HepG2 (cell line): ENCODE results near the gene TRIM34. TPM values are rescaled to one million over a fixed set of nuclear protein-coding genes. Genes with fewer than 3 reads are reported as not detected.

ENCODE experiments used
- ATAC-seq: fragments of 200-7000 bp; cut with Tn5 transposase; 3 replicates; pipeline ENCODE4 v1.9.1; 2020; ENCODE audit warnings: mild to moderate bottlenecking, moderate library complexity
- BruUV-seq: library from RNA; stranded (reverse); fragments of 400-500 nt; replicated peaks from 2 replicates; lab custom pipeline; 2021; lab: Mats Ljungman, UMichigan
- CTCF ChIA-PET: fragments of 300-600 bp; formaldehyde crosslinking; extraction: SDS; loops from one replicate; lab custom pipeline; 2021; ENCODE audit warnings: low total read pairs, inconsistent platforms, low intra/inter-chr PET ratio; lab: Yijun Ruan, JAX
- POLR2A ChIA-PET: fragments of 350-600 bp; sonication (Branson Sonifier 250); formaldehyde crosslinking; loops from one replicate; lab custom pipeline; 2020; ENCODE audit warnings: antibody characterized with exemption, inconsistent platforms; lab: Yijun Ruan, JAX
- DNase-seq: peaks from one replicate; pipeline ENCODE4 v3.0.0-alpha.2; 2015; ENCODE audit warnings: low spot score
- FAIRE-seq: peaks from 3 replicates; lab custom pipeline; 2011; peaks lifted over from hg19 to GRCh38; lab: Jason Lieb, UNC
- H2AFZ ChIP-seq: one replicate; pipeline ENCODE4 v1.6.1; 2011; ENCODE audit warnings: low read length, inconsistent platforms
- H3K27ac ChIP-seq: fragments of 300-600 bp; 3 replicates; pipeline ENCODE4 v1.8.0; 2011; ENCODE audit warnings: mixed run types, mild to moderate bottlenecking, mixed read lengths, low read length, inconsistent platforms; ENCODE audit not compliant: insufficient read depth; ENCODE audit errors: extremely low read length
- H3K27me3 ChIP-seq, 2 experiments: fragments of 200-600 bp in 1 of 2; 2 replicates in 1 of 2; 3 replicates in 1 of 2; pipeline versions ENCODE4 v1.6.0 to v1.8.0; 2011; ENCODE audit warnings: low read length in 2 of 2, mild to moderate bottlenecking in 2 of 2, moderate library complexity in 2 of 2, inconsistent platforms in 1 of 2; ENCODE audit not compliant: insufficient read depth in 2 of 2, control insufficient read depth in 1 of 2
- H3K36me3 ChIP-seq, 2 experiments: fragments of 200-600 bp in 1 of 2; replicated peaks in 1 of 2; 2 replicates in 1 of 2; 3 replicates in 1 of 2; pipeline versions ENCODE4 v1.5.1 to v1.8.0; 2011; ENCODE audit warnings: low read length in 2 of 2, inconsistent platforms in 1 of 2; ENCODE audit not compliant: insufficient read depth in 2 of 2, control insufficient read depth in 1 of 2
- H3K4me1 ChIP-seq: 2 replicates; pipeline ENCODE4 v1.5.1; 2012; ENCODE audit warnings: low read length, inconsistent platforms; ENCODE audit not compliant: insufficient read depth
- H3K4me2 ChIP-seq: 2 replicates; pipeline ENCODE4 v1.6.0; 2011; ENCODE audit warnings: low read depth, low read length, inconsistent platforms
- H3K4me3 ChIP-seq, 3 experiments: fragments of 200-600 bp in 1 of 3; sonication (generic), shearing (Covaris generic) in 1 of 3; replicated peaks in 1 of 3; 2 replicates each; pipeline ENCODE4 v1.5.1; 2011 to 2016; ENCODE audit warnings: low read length in 3 of 3, inconsistent platforms in 2 of 3, low read depth in 2 of 3, mild to moderate bottlenecking in 2 of 3, control low read depth in 1 of 3, mixed read lengths in 1 of 3; ENCODE audit not compliant: insufficient read depth in 1 of 3
- H3K79me2 ChIP-seq: one replicate; pipeline ENCODE4 v1.6.1; 2011; ENCODE audit warnings: low read length, inconsistent platforms; ENCODE audit not compliant: insufficient read depth
- H3K9ac ChIP-seq: 2 replicates; pipeline ENCODE4 v1.6.0; 2011; ENCODE audit warnings: mild to moderate bottlenecking, low read depth, low read length, inconsistent platforms; ENCODE audit not compliant: insufficient read depth
- H3K9me3 ChIP-seq: 2 replicates; pipeline ENCODE4 v1.5.1; 2012; ENCODE audit warnings: mild to moderate bottlenecking, low read length
- H4K20me1 ChIP-seq: 2 replicates; pipeline ENCODE4 v1.6.0; 2011; ENCODE audit warnings: inconsistent platforms, mild to moderate bottlenecking, low read length, moderate library complexity; ENCODE audit not compliant: insufficient read depth
- AGO2 ChIP-seq: fragments of 200-400 bp; formaldehyde crosslinking; optimal IDR thresholded peaks from 2 replicates; pipeline ENCODE3; 2017; ENCODE audit warnings: mild to moderate bottlenecking, low read depth, low read length, moderate library complexity
- KDM3A ChIP-seq: IDR thresholded peaks from 2 replicates; pipeline ENCODE4 v1.6.1; 2018; ENCODE audit warnings: low read depth, missing compliant biosample characterization
- ZNF354B ChIP-seq: sonication (generic); formaldehyde crosslinking; IDR thresholded peaks from 2 replicates; pipeline ENCODE4 v1.8.0; 2022; ENCODE audit warnings: mild to moderate bottlenecking, missing genetic modification reagents
- ZNF362 ChIP-seq: sonication (generic); formaldehyde crosslinking; IDR thresholded peaks from 2 replicates; pipeline ENCODE4 v1.4.0; 2020; ENCODE audit warnings: missing genetic modification reagents, mild to moderate bottlenecking, borderline replicate concordance
- ZNF576 ChIP-seq: sonication (generic); formaldehyde crosslinking; IDR thresholded peaks from 2 replicates; pipeline ENCODE4 v1.4.0; 2020; ENCODE audit warnings: mild to moderate bottlenecking, missing genetic modification reagents
- ZNF615 ChIP-seq: sonication (generic); formaldehyde crosslinking; IDR thresholded peaks from 2 replicates; pipeline ENCODE4 v1.5.0; 2020; ENCODE audit warnings: mild to moderate bottlenecking, missing genetic modification reagents, borderline replicate concordance
- WGBS: methylation state at CpG from one replicate; pipeline ENCODE4 v1.1.6; 2017; ENCODE audit warnings: low lambda C conversion rate; 5-methylcytosine and 5-hydroxymethylcytosine counted together
- in situ Hi-C: cut with HindIII; loops from 2 replicates; pipeline ENCODE4 v1.10.0; 2017; ENCODE audit warnings: low pct_unique_long_range_greater_than_20kb; ENCODE audit not compliant: extremely low pct_ligation_motif_present
- intact Hi-C: fragments of 100-400 bp; cut with micrococcal nuclease; formaldehyde crosslinking; loops from one replicate; pipeline ENCODE4 v1.10.0; 2022; ENCODE audit not compliant: unreplicated experiment
- polyA plus RNA-seq, 8 experiments: library from polyadenylated mRNA; depleted of rRNA in 3 of 8; stranded (reverse) in 7 of 8; unstranded in 1 of 8; fragments of >200 nt; fragmentation: Illumina TruSeq in 4 of 8; extraction: Trizol in 4 of 8; gene quantifications; 2 replicates each; pipeline versions ENCODE4 v1.2.1 to v1.2.3, GENCODE V29; 2011 to 2016; ENCODE audit warnings: low read depth in 4 of 8, missing spikeins in 1 of 8, mixed read lengths in 1 of 8; ENCODE audit not compliant: insufficient read depth in 1 of 8
- total RNA-seq, 5 experiments: library from RNA; depleted of rRNA; stranded (reverse); fragments of >200 nt; fragmentation: Illumina TruSeq; extraction: Trizol; gene quantifications; 2 replicates each; pipeline ENCODE4 v1.2.3, GENCODE V29; 2016; ENCODE audit warnings: low read depth in 1 of 5
- TF ChIP-seq, protein P1 (sequence below): conservative IDR thresholded peaks from 2 replicates; pipeline ENCODE4 v1.6.1; 2018; ENCODE audit warnings: missing genetic modification reagents
- TF ChIP-seq, protein P2 (sequence below): sonication (generic); formaldehyde crosslinking; IDR thresholded peaks from 2 replicates; pipeline ENCODE4 v1.4.0; 2020; ENCODE audit warnings: mild to moderate bottlenecking, missing genetic modification reagents

Gene TRIM34
- total and polyA plus RNA-seq, 2 of the 13 experiments (the other 11 are each of a cell fraction or from before 2014, with no cell fraction given), result 0.13 to 0.42 TPM

DNA sequence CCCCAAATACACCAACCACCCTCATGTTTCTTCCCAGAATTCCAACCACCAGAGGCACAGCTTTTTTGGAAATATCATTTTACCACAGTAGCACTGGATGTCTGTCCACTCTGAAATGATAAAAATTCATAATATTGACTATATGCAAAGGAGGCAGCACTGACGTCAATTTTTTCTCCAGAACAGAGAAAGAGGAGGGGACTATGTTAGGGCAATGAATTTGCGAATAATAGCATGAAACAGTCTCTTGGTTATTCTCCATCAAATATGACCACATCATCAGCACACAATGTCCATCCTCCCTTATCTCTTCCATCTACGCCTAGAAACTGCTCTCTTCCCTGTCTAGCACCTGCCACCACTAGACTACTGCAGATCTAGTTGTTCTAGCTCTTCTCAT lies 21.3 kb downstream of the TRIM34 start:
- no TSS peak for BruUV-seq
- H3K4me2 ChIP-seq, result no peak overlapping the region
- DNase-seq (no peak), ATAC-seq (no peak), FAIRE-seq (no peak)
- no peaks in the 10 kb centered on the region for H3K4me1 ChIP-seq
- no peaks in the 10 kb centered on the region for H3K27me3 ChIP-seq
- no peak overlapping the region for H2AFZ ChIP-seq
- POLR2A ChIA-PET, result no interaction called here
- H3K36me3 ChIP-seq, result no peaks in the 10 kb centered on the region
- no peaks in the 10 kb centered on the region for H3K9me3 ChIP-seq
- H3K79me2 ChIP-seq, result no peaks in the 10 kb centered on the region
- CTCF ChIA-PET, result no interaction called here
- no peaks in the 10 kb centered on the region for H4K20me1 ChIP-seq
- in situ Hi-C loops, result no loop called here
- H3K4me3 ChIP-seq, result no peak overlapping the region
- TF ChIP-seq ZNF615 (CRISPR knock-in tag), result no peak
- TF ChIP-seq ZNF354B (CRISPR knock-in tag), result no peak
- TF ChIP-seq, protein P1, sequence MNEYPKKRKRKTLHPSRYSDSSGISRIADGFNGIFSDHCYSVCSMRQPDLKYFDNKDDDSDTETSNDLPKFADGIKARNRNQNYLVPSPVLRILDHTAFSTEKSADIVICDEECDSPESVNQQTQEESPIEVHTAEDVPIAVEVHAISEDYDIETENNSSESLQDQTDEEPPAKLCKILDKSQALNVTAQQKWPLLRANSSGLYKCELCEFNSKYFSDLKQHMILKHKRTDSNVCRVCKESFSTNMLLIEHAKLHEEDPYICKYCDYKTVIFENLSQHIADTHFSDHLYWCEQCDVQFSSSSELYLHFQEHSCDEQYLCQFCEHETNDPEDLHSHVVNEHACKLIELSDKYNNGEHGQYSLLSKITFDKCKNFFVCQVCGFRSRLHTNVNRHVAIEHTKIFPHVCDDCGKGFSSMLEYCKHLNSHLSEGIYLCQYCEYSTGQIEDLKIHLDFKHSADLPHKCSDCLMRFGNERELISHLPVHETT (CRISPR knock-in tag), result no peak
- TF ChIP-seq ZNF576, result no peak
- TF ChIP-seq ZNF362 (CRISPR knock-in tag), result no peak
- TF ChIP-seq AGO2, result no peak
- TF ChIP-seq, protein P2, sequence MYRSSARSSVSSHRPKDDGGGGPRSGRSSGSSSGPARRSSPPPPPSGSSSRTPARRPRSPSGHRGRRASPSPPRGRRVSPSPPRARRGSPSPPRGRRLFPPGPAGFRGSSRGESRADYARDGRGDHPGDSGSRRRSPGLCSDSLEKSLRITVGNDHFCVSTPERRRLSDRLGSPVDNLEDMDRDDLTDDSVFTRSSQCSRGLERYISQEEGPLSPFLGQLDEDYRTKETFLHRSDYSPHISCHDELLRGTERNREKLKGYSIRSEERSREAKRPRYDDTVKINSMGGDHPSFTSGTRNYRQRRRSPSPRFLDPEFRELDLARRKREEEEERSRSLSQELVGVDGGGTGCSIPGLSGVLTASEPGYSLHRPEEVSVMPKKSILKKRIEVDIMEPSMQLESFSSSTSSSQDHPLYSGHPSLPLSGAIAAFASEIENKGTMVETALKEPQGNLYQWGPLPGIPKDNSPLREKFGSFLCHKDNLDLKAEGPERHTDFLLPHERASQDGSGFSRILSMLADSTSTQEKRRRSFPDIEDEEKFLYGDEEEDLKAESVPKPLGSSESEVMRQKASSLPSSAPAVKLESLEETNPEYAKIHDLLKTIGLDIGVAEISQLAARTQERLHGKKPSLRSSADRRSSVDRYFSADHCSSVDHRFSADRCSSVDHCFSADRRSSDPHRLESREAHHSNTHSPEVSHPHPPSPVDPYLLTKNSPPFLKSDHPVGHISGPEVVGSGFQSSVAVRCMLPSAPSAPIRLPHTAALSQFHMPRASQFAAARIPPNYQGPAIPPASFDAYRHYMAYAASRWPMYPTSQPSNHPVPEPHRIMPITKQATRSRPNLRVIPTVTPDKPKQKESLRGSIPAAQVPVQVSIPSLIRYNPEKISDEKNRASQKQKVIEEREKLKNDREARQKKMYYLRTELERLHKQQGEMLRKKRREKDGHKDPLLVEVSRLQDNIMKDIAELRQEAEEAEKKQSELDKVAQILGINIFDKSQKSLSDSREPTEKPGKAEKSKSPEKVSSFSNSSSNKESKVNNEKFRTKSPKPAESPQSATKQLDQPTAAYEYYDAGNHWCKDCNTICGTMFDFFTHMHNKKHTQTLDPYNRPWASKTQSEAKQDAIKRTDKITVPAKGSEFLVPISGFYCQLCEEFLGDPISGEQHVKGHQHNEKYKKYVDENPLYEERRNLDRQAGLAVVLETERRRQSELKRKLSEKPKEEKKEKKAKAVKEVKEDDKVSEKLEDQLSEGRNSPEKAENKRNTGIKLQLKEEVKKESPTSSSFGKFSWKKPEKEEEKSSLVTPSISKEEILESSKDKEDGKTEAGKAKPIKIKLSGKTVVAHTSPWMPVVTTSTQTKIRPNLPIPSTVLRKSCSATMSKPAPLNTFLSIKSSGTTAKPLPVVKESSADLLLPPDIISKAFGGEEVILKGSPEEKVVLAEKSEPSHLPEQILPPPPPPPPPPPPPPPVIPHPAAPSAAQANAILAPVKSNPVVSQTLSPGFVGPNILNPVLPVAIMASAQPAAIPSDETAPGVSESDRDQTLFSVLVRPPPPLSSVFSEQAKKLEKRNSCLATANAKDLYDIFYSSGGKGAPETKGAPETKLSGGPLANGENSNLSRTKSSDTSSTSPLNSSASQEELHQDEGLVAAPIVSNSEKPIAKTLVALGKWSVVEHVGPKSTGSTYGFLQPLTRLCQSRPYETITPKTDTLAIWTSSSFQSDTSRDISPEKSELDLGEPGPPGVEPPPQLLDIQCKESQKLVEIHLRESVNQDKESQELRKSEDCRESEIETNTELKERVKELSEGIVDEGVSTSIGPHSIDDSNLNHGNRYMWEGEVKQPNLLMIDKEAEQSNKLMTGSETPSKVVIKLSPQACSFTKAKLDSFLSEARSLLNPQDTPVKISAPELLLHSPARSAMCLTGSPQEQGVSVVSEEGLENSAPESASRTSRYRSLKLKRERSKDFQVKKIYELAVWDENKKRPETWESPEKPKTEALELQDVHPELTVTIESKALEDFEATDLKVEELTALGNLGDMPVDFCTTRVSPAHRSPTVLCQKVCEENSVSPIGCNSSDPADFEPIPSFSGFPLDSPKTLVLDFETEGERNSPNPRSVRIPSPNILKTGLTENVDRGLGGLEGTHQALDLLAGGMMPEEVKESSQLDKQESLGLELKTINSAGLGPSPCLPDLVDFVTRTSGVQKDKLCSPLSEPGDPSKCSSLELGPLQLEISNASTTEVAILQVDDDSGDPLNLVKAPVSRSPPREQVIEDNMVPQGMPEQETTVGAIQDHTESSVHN (CRISPR knock-in tag), result no peak
- no peak for TF ChIP-seq KDM3A (CRISPR knock-in tag)
- H3K27ac ChIP-seq, result no peak overlapping the region
- WGBS, result 49% methylated on average over 3 of the region's 3 CpGs
- H3K9ac ChIP-seq, result no peak overlapping the region
- intact Hi-C loops, result no loop called here
